Measurements from ENCODE around the gene GLOD4. TPM values are rescaled to one million over a fixed set of nuclear protein-coding genes. Genes with fewer than 3 reads are reported as not detected.
"Not testable (repeated sequence)": the region's sequence is repeated elsewhere in the genome, so short reads cannot be mapped to it uniquely, and the experiment has no call there.

The GLOD4 gene
- total and polyA plus RNA-seq, 5 experiments from 2014 or later = 79.9 to 97.4 (median 96.2) TPM

DNA sequence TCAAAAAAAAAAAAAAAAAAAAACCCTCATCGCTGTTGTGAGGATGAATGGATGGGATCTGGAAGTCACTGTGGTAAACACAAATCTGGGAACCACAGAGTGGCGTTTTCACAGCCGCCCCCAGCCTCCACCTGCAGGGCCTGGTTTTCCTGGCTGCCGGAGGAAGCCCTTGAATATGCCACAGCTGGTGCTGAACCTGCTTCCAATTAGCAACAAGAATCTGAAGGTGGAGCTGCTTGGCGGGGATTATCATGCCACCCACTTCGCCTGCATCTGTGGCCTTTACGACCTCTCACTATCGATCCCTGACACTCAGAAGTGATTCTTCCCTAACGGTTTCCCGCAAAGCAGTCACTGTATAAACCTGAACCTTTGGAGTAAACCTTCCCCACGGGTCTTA, 16.2 kb upstream of the GLOD4 start:
- no peaks in the 10 kb centered on the region for H3K9me3 Mint-ChIP-seq
- no peaks in the 10 kb centered on the region for H3K27me3 Mint-ChIP-seq
- H3K36me3 Mint-ChIP-seq = no peaks in the 10 kb centered on the region
- H3K4me3 Mint-ChIP-seq = no peak overlapping the region
- no peak for ATAC-seq
- peaks cover 5 to 10% (median 7%) of the 10 kb centered on the region in 4 donors for H3K4me1 Mint-ChIP-seq
- POLR2A ChIA-PET = interaction anchor here (0.7 kb wide), 1 partner anchor 175 kb away, joined by 6 read pairs; no protein-coding TSS in a partner anchor
- DNase-seq = no peak
- no peak overlapping the region for H3K27ac Mint-ChIP-seq

DNA sequence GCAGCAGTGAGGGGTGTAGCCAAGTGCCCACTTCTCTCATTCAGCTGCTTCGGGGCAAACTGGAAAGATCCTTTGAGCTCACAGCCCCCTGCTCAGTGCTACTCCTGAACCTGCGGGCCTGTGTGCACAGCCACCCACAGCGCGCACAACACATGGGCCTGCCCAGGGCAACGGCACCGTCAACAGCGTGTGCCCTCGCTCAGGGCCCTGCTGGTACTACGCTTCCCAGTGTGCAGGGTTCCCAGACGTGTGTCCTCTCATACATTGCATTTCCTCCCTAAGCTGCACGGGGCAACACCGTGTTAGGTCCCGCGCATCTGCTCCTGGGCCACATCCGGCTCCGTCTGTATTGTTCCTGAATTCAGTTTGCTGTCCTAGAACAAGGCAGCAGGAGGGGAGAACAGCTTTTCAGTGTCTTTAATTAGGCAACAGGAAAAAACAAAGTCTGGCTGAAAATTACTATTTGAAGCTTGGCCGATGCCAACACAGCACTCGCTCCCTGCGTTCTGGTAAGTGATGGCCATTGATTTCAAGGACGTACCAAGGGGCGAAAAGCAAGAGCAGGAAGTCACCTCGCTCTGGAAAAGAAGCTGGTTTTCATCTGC, 15.3 kb upstream of the GLOD4 start:
- DNase-seq (no peak), ATAC-seq (peak in 1 of 2 donors; percentile 10)
- H3K9me3 Mint-ChIP-seq = no peaks in the 10 kb centered on the region
- peaks cover 5 to 10% (median 7%) of the 10 kb centered on the region in 4 donors for H3K4me1 Mint-ChIP-seq
- H3K4me3 Mint-ChIP-seq = no peak overlapping the region
- peak overlapping the region in 1 of 10 donors; percentile 35 for H3K27ac Mint-ChIP-seq
- no peaks in the 10 kb centered on the region for H3K27me3 Mint-ChIP-seq
- POLR2A ChIA-PET = interaction anchor here (0.6 to 0.7 kb wide), 2 partner anchors 175 to 202 kb away, joined by 4 to 6 read pairs; no protein-coding TSS in a partner anchor
- H3K36me3 Mint-ChIP-seq = peaks cover 0 to 5% (median 4%) of the 10 kb centered on the region in 3 donors

DNA sequence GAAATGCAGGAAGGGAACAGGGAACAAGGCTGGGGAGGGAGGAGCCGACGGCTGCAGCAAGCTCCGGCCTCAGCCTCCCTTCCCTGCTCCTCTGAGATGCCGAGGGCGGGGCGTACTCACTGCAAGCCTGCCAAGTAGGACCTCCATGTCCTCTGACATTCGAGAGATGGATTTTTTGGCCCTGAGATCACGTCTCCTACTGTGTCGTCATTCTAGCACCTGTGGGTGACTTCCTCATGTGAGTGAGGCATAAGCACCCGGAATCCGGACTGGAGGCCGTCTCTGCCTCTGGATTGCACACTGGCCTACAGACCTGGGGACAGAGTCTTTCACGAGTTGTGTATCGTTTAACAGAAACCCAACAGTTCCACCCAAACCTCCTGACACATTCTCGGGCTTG, 14.5 kb upstream of the GLOD4 start:
- Mint-ChIP-seq H3K4me3 (no peak overlapping the region), H3K4me1 (peaks cover 5 to 10% (median 7%) of the 10 kb centered on the region in 4 donors), H3K9me3 (no peaks in the 10 kb centered on the region), H3K27ac (no peak overlapping the region), H3K36me3 (peaks cover 0 to 11% (median 5%) of the 10 kb centered on the region in 3 donors), H3K27me3 (no peaks in the 10 kb centered on the region)
- POLR2A ChIA-PET = interaction anchor here (0.6 to 1.2 kb wide), 3 partner anchors 184 to 202 kb away, joined by 4 to 9 read pairs (median 4); partner anchors contain the start of genes NXN and TIMM22
- ATAC-seq (no peak), DNase-seq (no peak)

GRCh38 chr17:795721-796120, 13.6 kb upstream of the GLOD4 start:
- Mint-ChIP-seq H3K9me3 (no peaks in the 10 kb centered on the region), H3K36me3 (peaks cover 0 to 20% (median 6%) of the 10 kb centered on the region in 3 donors), H3K27me3 (no peaks in the 10 kb centered on the region), H3K4me3 (no peak overlapping the region), H3K4me1 (peaks cover 5 to 10% (median 8%) of the 10 kb centered on the region in 4 donors), H3K27ac (peak overlapping the region in 2 of 10 donors; percentile 11 to 13)
- no peak for DNase-seq
- POLR2A ChIA-PET = interaction anchor here (1.0 to 1.2 kb wide), 2 partner anchors 185 to 201 kb away, joined by 4 to 9 read pairs; partner anchors contain the start of genes NXN and TIMM22
- ATAC-seq = no peak

- ATAC-seq (no peak), DNase-seq (no peak)
- Mint-ChIP-seq H3K4me3 (no peak overlapping the region), H3K9me3 (no peaks in the 10 kb centered on the region), H3K4me1 (peaks cover 5 to 10% (median 8%) of the 10 kb centered on the region in 4 donors), H3K27me3 (no peaks in the 10 kb centered on the region), H3K27ac (peak overlapping the region in 3 of 10 donors; percentile 38 to 76 (median 75)), H3K36me3 (peaks cover 0 to 20% (median 6%) of the 10 kb centered on the region in 3 donors)
- POLR2A ChIA-PET = interaction anchor here (1.0 to 1.2 kb wide), 2 partner anchors 185 to 202 kb away, joined by 4 to 9 read pairs; partner anchors contain the start of genes NXN and TIMM22
These were observed 13.2 kb upstream of the GLOD4 start for GRCh38 chr17:795276-795675.

DNA sequence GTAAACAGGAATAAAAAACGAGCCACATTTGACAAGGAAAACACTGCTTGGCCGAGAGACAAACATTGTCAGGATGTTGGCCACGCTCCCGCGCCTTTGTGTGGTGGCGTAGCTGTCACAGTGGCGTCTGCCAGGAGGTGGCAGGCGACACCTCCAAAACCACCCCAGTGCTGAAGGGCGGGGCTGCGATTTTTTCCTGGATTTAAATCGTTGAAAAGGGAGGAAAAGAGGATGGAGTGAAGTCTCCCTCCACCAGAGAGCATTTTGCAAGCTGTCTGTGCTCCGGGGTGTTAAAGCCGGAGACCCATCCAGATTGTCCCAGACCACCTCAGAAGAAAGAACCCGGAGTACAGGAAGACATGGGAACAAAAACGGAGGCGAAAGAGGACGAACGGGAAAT, 12.8 kb upstream of the GLOD4 start:
- no peak overlapping the region for H3K4me3 Mint-ChIP-seq
- DNase-seq (peak; percentile 14 to 71 (median 31)), ATAC-seq (peak; percentile 77 to 85)
- H3K4me1 Mint-ChIP-seq = peaks cover 5 to 10% (median 8%) of the 10 kb centered on the region in 4 donors
- H3K36me3 Mint-ChIP-seq = peaks cover 0 to 24% (median 6%) of the 10 kb centered on the region in 3 donors
- H3K9me3 Mint-ChIP-seq = no peaks in the 10 kb centered on the region
- peak overlapping the region in 6 of 10 donors; percentile 13 to 76 (median 33) for H3K27ac Mint-ChIP-seq
- POLR2A ChIA-PET = no interaction called here
- no peaks in the 10 kb centered on the region for H3K27me3 Mint-ChIP-seq

- H3K9me3 Mint-ChIP-seq = no peaks in the 10 kb centered on the region
- no peaks in the 10 kb centered on the region for H3K27me3 Mint-ChIP-seq
- DNase-seq = no peak
- peaks cover 5 to 12% (median 8%) of the 10 kb centered on the region in 4 donors for H3K4me1 Mint-ChIP-seq
- no peak overlapping the region for H3K4me3 Mint-ChIP-seq
- POLR2A ChIA-PET = interaction anchor here (1.1 to 1.4 kb wide), 2 partner anchors 11 to 204 kb away, joined by 3 read pairs; no protein-coding TSS in a partner anchor
- no peak for ATAC-seq
- no peak overlapping the region for H3K27ac Mint-ChIP-seq
- peaks cover 0 to 44% (median 8%) of the 10 kb centered on the region in 3 donors for H3K36me3 Mint-ChIP-seq
These were observed 10.2 kb upstream of the GLOD4 start for GRCh38 chr17:792277-792676.

- no peaks in the 10 kb centered on the region for H3K9me3 Mint-ChIP-seq
These were observed 9.7 kb upstream of the GLOD4 start for GRCh38 chr17:791829-792228.

GRCh38 chr17:790874-791247, 8.8 kb upstream of the GLOD4 start:
- Mint-ChIP-seq H3K27ac (peak overlapping the region in 1 of 10 donors; percentile 4), H3K36me3 (peaks cover 0 to 56% (median 8%) of the 10 kb centered on the region in 3 donors), H3K4me1 (peaks cover 8 to 15% (median 10%) of the 10 kb centered on the region in 4 donors)
- POLR2A ChIA-PET = interaction anchor here (0.6 kb wide), 1 partner anchor 53 kb away, joined by 3 read pairs; no protein-coding TSS in a partner anchor
- H3K27me3 Mint-ChIP-seq, H3K9me3 Mint-ChIP-seq, H3K4me3 Mint-ChIP-seq, ATAC-seq, DNase-seq: not testable (repeated sequence)

More at GRCh38 chr17:791829-792228, 9.7 kb upstream of the GLOD4 start:
- Mint-ChIP-seq H3K4me3 (no peak overlapping the region), H3K36me3 (peaks cover 0 to 48% (median 8%) of the 10 kb centered on the region in 3 donors), H3K27me3 (no peaks in the 10 kb centered on the region), H3K4me1 (peaks cover 7 to 15% (median 9%) of the 10 kb centered on the region in 4 donors), H3K27ac (no peak overlapping the region)
- POLR2A ChIA-PET = interaction anchor here (1.1 to 1.4 kb wide), 2 partner anchors 10 to 204 kb away, joined by 3 read pairs; no protein-coding TSS in a partner anchor
- ATAC-seq (no peak), DNase-seq (no peak)

GRCh38 chr17:789931-790873, 8.1 kb upstream of the GLOD4 start:
- H3K36me3 Mint-ChIP-seq = peaks cover 0 to 56% (median 8%) of the 10 kb centered on the region in 3 donors
- H3K4me1 Mint-ChIP-seq = peaks cover 8 to 11% (median 10%) of the 10 kb centered on the region in 4 donors
- not testable (repeated sequence) for H3K9me3 Mint-ChIP-seq, H3K4me3 Mint-ChIP-seq, H3K27me3 Mint-ChIP-seq, H3K27ac Mint-ChIP-seq, DNase-seq
- POLR2A ChIA-PET = interaction anchor here (0.6 kb wide), 1 partner anchor 52 kb away, joined by 3 read pairs; no protein-coding TSS in a partner anchor
- peak in 1 of 2 donors; percentile 29 for ATAC-seq

GRCh38 chr17:789160-789840, 7.2 kb upstream of the GLOD4 start:
- Mint-ChIP-seq H3K4me3 (no peak overlapping the region), H3K4me1 (peaks cover 6 to 10% (median 9%) of the 10 kb centered on the region in 4 donors), H3K9me3 (no peaks in the 10 kb centered on the region), H3K27ac (no peak overlapping the region), H3K36me3 (peaks cover 0 to 62% (median 8%) of the 10 kb centered on the region in 3 donors), H3K27me3 (no peaks in the 10 kb centered on the region)
- no peak for ATAC-seq
- DNase-seq = no peak
- POLR2A ChIA-PET = no interaction called here

DNA sequence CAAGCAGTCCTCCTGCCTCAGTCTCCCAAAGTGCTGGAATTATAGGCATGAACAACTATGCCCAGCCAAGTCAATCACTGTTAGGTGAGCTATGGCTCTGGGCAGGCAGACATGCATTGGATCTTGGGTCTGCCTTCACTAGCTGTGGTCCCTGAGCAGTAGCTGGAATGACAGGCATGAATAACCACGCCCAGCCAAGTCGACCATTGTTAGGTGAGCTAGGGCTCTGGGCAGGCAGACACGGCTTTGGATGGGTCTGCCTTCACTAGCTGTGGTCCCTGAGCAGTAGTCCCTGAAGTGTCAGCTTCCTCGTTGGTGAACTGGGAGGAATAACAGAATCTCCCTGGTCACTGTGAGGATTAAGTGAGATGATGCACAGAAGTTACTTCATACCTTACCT, 6.5 kb upstream of the GLOD4 start:
- no peaks in the 10 kb centered on the region for H3K9me3 Mint-ChIP-seq
- no peaks in the 10 kb centered on the region for H3K27me3 Mint-ChIP-seq
- no peak overlapping the region for H3K4me3 Mint-ChIP-seq
- ATAC-seq = no peak
- no peak for DNase-seq
- POLR2A ChIA-PET = no interaction called here
- peaks cover 9 to 18% (median 15%) of the 10 kb centered on the region in 4 donors for H3K4me1 Mint-ChIP-seq
- H3K27ac Mint-ChIP-seq = no peak overlapping the region
- peaks cover 0 to 62% (median 8%) of the 10 kb centered on the region in 3 donors for H3K36me3 Mint-ChIP-seq

Data from naive thymus-derived CD8-positive, alpha-beta T cell (primary cell).